NCI-H345 treated with DMSO at 0.1 percent for 48 hours (cell line): ENCODE measurements around the gene MYO1A.
A peak's percentile ranks its signal among the peaks of the same experiment; 100 is the strongest.
"Not testable (repeated sequence)": the region's sequence is repeated elsewhere in the genome, so short reads cannot be mapped to it uniquely, and the experiment has no call there.

Source experiments
- DNase-seq: peaks from one replicate; lab custom pipeline; 2025; ENCODE audit not compliant: unreplicated experiment; lab: John Stamatoyannopoulos, UW

MYO1A gene

GRCh38 chr12:56996793-56997545, 53.0 kb downstream of the MYO1A start:
- no peak for DNase-seq

DNA sequence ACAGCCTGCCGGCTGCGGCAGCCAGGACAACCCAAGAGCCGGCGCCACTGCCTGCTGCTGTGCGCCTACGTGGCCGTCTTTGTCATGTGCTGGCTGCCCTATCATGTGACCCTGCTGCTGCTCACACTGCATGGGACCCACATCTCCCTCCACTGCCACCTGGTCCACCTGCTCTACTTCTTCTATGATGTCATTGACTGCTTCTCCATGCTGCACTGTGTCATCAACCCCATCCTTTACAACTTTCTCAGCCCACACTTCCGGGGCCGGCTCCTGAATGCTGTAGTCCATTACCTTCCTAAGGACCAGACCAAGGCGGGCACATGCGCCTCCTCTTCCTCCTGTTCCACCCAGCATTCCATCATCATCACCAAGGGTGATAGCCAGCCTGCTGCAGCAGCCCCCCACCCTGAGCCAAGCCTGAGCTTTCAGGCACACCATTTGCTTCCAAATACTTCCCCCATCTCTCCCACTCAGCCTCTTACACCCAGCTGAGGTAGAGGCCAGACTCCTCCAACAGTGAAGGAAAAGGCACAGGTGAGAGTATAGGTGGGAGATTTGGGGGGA, 53.9 kb downstream of the MYO1A start:
- DNase-seq = no peak

DNA sequence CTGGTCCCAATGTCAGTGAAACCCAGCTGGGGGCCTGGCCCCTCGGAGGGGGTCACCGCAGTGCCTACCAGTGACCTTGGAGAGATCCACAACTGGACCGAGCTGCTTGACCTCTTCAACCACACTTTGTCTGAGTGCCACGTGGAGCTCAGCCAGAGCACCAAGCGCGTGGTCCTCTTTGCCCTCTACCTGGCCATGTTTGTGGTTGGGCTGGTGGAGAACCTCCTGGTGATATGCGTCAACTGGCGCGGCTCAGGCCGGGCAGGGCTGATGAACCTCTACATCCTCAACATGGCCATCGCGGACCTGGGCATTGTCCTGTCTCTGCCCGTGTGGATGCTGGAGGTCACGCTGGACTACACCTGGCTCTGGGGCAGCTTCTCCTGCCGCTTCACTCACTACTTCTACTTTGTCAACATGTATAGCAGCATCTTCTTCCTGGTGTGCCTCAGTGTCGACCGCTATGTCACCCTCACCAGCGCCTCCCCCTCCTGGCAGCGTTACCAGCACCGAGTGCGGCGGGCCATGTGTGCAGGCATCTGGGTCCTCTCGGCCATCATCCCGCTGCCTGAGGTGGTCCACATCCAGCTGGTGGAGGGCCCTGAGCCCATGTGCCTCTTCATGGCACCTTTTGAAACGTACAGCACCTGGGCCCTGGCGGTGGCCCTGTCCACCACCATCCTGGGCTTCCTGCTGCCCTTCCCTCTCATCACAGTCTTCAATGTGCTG, 54.6 kb downstream of the MYO1A start:
- no peak for DNase-seq

GRCh38 chr12:56994231-56994746, 55.6 kb downstream of the MYO1A start:
- no peak for DNase-seq

DNA sequence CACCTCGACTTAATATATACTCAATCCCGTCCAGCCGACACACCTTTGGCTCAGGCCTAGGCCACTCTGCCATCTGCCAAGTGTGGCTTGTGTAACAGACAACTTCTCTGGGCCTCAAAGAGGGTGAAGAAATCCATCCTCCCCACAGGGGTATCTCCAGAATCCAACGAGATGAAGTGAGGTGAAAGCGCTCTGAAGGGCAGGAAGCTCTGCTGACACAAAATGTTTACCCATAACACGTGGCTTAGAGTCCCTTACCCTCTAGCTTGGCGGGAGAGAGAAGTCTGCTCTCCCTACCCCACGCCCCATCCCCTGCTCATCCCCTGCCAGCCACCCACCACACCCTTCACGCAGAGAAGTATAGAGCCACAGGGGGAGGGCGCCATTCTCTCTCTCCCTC, 56.6 kb downstream of the MYO1A start:
- no peak for DNase-seq

DNA sequence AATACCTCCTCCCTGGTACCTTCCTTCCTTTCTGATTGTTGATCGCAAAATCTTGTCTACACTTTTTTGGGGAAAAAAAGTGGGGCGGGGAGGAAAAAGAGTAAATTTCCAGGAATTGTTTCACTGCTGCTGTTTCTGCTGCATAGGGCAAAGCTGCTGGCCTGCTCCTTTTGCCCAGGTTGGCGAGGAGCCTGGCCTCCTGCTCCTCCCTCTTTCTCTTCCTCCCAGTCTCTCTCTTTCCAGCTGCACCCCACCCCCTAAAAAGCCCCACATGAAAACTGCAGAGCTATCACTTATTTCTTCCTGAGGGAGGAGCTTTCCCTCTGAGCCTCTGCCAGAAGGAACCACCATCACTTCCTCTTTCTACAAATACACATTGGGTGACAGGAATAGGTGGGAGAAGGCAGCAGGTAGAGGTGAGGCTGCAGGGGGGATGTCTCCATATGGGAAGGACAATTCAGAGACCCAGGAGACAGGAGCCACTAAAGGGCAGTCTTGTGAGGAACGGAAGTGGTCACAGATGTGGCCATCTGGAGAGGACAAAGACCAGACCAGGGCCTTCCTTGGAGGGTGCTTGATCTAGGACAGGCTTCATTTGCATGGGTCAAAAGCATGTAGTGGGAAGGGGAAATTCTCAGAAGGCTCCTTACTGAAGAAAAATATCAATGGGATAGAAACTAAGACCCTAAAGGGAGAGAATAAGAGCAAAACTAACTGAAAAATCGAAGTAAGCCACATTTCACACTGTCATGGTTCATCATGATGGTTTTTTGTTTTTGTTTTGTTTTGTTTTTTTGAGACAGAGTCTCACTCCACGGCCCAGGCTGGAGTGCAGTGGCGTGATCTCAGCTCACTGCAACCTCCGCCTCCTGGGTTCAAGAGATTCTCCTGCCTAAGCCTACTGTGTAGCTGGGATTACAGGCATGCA, 58.3 kb downstream of the MYO1A start:
- no peak for DNase-seq

DNA sequence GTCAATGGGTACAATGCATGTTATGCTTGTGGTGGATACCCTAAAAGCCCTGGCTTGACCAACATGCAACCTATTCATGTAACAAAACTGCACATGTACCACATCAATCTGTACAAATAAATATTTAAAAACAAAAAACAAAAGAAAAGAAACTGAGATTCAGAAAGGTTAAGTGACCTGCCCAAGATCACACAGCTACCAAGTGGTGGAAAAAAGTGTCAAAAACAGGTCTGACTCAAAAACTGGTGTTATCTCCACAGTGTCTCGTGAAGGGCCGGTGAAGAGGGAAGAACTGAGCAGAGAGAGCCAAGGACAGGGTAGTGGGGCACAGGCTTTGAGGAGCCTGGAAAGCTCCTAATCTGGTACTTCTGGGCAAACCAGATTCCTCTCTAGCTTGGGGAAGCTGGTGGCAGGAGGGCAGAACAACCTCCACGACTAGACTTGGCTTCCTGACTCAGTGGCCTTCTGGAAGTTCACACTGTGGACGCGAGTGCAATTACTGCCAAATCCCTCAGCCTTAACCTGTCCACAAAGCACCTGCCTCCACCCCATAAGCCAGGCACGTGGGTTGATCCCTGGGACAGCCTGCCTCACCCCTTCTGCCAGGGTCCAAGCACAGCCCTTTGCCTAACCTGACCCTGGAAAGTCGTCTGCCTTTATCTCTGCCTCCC, 59.1 kb downstream of the MYO1A start:
- no peak for DNase-seq

DNA sequence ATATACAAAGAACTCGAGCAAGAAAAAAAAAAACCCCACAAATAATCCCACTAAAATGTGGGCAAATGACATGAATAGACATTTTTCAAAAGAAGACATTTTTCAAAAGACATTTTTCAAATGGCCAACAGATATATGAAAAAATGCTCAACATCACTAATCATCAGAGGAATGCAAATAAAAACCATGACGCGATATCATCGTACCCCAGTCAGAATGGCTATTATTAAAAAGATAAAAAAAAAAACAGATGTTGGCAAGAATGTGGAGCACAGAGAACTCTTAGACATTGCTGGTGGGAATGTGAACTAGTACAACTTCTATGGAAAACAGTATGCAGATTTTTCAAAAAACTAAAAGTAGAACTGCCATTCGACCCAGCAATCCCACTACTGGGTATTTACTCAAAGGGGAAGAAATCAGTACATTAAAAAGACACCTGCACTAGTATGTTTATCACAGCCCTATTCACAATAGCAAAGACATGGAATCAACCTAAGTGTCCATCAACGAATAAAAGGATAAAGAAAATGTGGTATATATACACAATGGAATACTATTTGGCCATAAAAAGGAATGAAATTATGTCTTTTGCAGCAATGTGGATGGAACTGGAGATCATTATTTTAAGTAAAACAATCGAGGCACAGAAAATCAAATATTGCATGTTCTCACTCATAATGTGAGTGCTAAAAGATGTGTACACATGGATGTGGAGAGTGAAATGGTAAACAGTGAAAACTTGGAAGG, 59.9 kb downstream of the MYO1A start:
- no peak for DNase-seq

DNA sequence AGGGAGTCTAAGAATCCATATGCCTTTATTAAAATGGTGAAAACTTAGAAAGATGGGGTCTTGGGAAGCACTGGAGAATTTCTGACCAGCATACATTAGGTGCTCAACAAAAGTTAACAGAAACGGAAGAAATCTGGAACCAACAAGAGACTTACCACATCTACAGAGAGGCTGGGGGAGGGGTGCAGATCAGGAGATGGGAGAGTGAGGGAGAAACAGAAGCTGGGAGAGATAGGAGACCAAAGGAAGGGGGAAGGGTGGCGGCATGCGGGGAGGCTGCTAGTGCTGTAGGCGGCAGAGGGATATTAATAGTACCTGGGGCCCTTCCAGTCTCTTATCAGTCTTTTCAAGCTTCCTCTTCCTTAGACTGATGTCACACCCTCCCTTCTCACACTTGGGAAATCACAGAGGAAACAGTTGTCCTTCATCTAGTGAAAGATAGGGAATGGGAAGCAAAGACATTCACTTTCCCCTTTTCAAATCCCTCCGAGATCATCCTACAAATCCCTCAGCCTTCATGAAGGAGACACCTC, 61.7 kb downstream of the MYO1A start:
- no peak for DNase-seq

DNA sequence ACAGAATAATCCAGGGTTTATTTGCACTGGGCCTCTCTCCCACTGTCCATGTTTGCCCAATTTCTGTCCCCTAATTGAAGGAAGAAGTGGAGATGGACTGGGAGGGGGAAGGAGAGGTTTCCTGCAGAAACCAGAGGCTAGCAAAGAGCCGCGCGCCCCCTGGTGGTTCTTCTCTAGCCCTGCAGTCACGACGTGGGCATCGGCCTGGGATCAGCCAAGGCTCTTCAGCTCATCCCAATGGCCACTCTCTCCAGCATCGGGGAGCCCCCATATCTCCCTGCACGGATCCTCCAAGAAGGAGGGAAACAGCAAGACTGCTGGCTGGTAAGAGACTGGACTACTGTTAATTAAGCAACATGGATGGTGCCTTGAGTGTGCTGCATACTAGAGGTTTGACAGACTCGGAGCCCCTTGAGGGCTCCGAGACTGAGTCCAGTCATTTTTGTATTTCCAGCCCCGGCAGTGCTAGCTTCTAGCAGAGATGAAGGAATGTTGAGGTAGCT, 62.3 kb downstream of the MYO1A start:
- DNase-seq = peak; percentile 65

- DNase-seq = no peak
Observed at GRCh38 chr12:56987011-56987410, 62.9 kb downstream of the MYO1A start.

- DNase-seq = not testable (repeated sequence)
Observed at GRCh38 chr12:56985714-56986113, 64.2 kb downstream of the MYO1A start.

DNA sequence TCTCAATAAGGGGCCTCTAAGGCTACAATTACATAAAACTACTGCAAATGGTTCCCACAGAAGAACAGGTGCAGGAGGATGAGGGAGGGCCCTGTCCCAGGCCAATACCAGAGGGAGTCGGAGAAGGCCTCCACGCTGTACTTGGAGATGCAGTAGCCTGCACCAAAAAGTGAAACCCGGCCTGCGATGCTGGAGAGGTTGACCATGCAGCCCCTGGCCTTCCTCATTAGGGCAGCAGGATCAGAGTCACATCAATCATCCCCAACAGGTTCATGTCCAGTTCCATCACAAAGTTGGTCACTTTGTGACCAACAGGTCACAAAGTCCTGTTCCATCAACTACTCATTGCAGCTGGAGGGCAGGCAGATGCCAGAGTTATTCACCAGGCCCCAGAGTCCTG, 66.5 kb downstream of the MYO1A start:
- DNase-seq = no peak

- DNase-seq = not testable (repeated sequence)
Observed at GRCh38 chr12:56982578-56983236, 67.2 kb downstream of the MYO1A start.

- no peak for DNase-seq
Observed at GRCh38 chr12:56980941-56981530, 68.9 kb downstream of the MYO1A start.

GRCh38 chr12:56980268-56980667, 69.7 kb downstream of the MYO1A start:
- no peak for DNase-seq

DNA sequence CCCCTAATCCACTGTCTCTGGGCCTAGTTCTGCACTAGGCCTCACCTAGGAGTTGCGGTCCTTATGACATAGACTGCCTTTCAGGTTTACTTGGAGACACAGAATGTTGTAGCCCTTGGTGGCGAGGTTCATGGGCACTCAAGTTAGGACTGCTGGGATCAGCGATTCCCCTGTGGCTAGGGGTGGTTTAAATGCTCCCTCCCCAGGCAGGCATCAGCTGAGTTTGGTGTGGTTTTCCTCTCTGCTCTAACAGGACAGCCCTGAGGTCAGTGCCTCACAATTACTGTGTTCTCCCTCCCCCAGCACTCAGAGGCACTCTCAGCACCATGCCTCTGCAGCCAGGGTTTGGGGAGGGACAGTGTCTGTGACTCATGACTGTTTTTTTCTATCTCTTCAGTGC, 70.3 kb downstream of the MYO1A start:
- DNase-seq = no peak
